Lower leg skin (tissue), 4 donors: Measurements from ENCODE around the gene BICDL2. TPM values are rescaled to one million over a fixed set of nuclear protein-coding genes. Genes with fewer than 3 reads are reported as not detected.
"Not testable (repeated sequence)": the region's sequence is repeated elsewhere in the genome, so short reads cannot be mapped to it uniquely, and the experiment has no call there.

Experiments
- DNase-seq, 2 donors: peaks; one replicate each; pipeline ENCODE4 v3.0.0-alpha.2; 2019; ENCODE audit warnings: low spot score in 2 of 2
- H3K4me3 ChIP-seq: fragments of 200-600 bp; sonication (generic); 2 replicates; pipeline ENCODE4 v1.5.1; 2017; ENCODE audit warnings: mild to moderate bottlenecking, low read depth; ENCODE audit not compliant: poor library complexity, severe bottlenecking
- POLR2A ChIP-seq, 2 donors: fragments of 450-650 bp; IDR thresholded peaks; one replicate each; pipeline ENCODE4 v1.6.1; 2016 to 2017; ENCODE audit warnings: antibody characterized with exemption in 2 of 2, mild to moderate bottlenecking in 1 of 2, moderate library complexity in 1 of 2
- whole genome bisulfite sequencing, 2 donors: methylation state at CpG; one replicate each; pipeline ENCODE4 v1.1.5; 2018; 5-methylcytosine and 5-hydroxymethylcytosine counted together
- intact Hi-C: fragments of 100-400 bp; cut with DNase I; formaldehyde crosslinking; loops from one replicate; pipeline ENCODE4 v1.15.0; 2023; ENCODE audit warnings: low total_unique reads
- total RNA-seq, 4 donors: library from RNA; depleted of rRNA; stranded (reverse); fragments of >200 nt; gene quantifications; one replicate each; pipeline ENCODE4 v1.1.0, GENCODE V29; 2016
- TF ChIP-seq, protein P1 (sequence below), 3 donors: fragments of 450-650 bp; IDR thresholded peaks; one replicate each; pipeline ENCODE4 v1.5.1; 2016; ENCODE audit warnings: antibody characterized with exemption in 3 of 3, mild to moderate bottlenecking in 3 of 3, moderate library complexity in 2 of 3

Gene BICDL2
- total RNA-seq, 4 donors from 2014 or later = 87.2 to 115 (median 106) TPM

- DNase-seq = no peak
- intact Hi-C loops = no loop called here
- no peak overlapping the region for H3K4me3 ChIP-seq
- no peak for TF ChIP-seq POLR2A (IDR thresholded peaks at IDR 0.05)
- TF ChIP-seq, protein P1, sequence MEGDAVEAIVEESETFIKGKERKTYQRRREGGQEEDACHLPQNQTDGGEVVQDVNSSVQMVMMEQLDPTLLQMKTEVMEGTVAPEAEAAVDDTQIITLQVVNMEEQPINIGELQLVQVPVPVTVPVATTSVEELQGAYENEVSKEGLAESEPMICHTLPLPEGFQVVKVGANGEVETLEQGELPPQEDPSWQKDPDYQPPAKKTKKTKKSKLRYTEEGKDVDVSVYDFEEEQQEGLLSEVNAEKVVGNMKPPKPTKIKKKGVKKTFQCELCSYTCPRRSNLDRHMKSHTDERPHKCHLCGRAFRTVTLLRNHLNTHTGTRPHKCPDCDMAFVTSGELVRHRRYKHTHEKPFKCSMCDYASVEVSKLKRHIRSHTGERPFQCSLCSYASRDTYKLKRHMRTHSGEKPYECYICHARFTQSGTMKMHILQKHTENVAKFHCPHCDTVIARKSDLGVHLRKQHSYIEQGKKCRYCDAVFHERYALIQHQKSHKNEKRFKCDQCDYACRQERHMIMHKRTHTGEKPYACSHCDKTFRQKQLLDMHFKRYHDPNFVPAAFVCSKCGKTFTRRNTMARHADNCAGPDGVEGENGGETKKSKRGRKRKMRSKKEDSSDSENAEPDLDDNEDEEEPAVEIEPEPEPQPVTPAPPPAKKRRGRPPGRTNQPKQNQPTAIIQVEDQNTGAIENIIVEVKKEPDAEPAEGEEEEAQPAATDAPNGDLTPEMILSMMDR (IDR thresholded peaks at IDR 0.05) = no peak
- 85 to 89% methylated on average over 7 of the region's 7 CpGs for WGBS, 2 donors
Observed at GRCh38 chr16:3071655-3072054, 34.9 kb upstream of the BICDL2 start.

DNA sequence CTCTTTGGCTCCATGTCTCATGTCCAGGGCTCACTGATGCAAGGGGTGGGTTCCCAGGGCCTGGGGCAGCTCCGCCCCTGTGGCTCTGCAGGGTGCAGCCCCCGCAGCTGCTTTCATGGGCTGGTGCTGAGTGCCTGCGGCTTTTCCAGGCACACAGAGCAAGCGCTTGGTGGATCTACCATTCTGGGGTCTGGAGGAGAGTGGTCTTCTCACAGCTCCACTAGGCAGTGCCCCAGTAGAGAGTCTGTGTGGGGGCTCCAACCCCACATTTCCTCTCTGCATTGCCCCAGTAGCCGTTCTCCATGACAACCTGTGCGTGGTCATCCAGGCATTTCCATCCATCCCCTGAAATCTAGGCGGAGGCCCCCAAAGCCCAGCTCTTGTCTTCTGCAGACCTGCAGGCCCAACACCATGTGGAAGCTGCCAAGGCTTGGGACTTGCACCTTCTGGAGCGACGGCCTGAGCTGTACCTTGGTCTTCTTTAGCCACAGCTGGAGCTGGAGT, 33.9 kb upstream of the BICDL2 start:
- intact Hi-C loops = no loop called here
- no peak for DNase-seq
- no peak overlapping the region for H3K4me3 ChIP-seq
- 85 to 89% methylated on average over 9 of the region's 9 CpGs for WGBS, 2 donors
- TF ChIP-seq, protein P1 (IDR thresholded peaks at IDR 0.05) = no peak
- TF ChIP-seq POLR2A (IDR thresholded peaks at IDR 0.05) = no peak

DNA sequence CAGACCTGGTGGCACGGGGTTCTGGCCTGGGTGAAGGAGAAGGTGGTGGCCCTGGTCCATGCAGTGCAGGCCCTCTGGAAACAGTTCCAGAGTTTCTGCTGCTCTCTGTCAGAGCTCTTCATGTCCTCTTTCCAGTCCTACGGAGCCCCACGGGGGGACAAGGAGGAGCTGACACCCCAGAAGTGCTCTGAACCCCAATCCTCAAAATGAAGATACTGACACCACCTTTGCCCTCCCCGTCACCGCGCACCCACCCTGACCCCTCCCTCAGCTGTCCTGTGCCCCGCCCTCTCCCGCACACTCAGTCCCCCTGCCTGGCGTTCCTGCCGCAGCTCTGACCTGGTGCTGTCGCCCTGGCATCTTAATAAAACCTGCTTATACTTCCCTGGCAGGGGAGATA, 32.4 kb upstream of the BICDL2 start:
- DNase-seq, H3K4me3 ChIP-seq, intact Hi-C loops: not testable (repeated sequence)
- 89 to 90% methylated on average over 10 of the region's 11 CpGs for WGBS, 2 donors

GRCh38 chr16:3068487-3068886, 31.7 kb upstream of the BICDL2 start:
- no peak for TF ChIP-seq POLR2A (IDR thresholded peaks at IDR 0.05)
- TF ChIP-seq, protein P1 (IDR thresholded peaks at IDR 0.05) = no peak
- H3K4me3 ChIP-seq = no peak overlapping the region
- DNase-seq = no peak
- 49 to 77% methylated on average over 4 of the region's 4 CpGs for WGBS, 2 donors
- intact Hi-C loops = no loop called here

- no peak for DNase-seq
- TF ChIP-seq, protein P1 (IDR thresholded peaks at IDR 0.05) = no peak
- no peak for TF ChIP-seq POLR2A (IDR thresholded peaks at IDR 0.05)
- intact Hi-C loops = no loop called here
- WGBS, 2 donors = 86 to 94% methylated on average over 7 of the region's 7 CpGs
- no peak overlapping the region for H3K4me3 ChIP-seq
Observed at GRCh38 chr16:3066440-3066748, 29.6 kb upstream of the BICDL2 start.

- 49 to 62% methylated on average over 21 to 26 of the region's 26 CpGs for WGBS, 2 donors
- DNase-seq = no peak
- intact Hi-C loops = no loop called here
- TF ChIP-seq, protein P1 (IDR thresholded peaks at IDR 0.05) = no peak
- TF ChIP-seq POLR2A (IDR thresholded peaks at IDR 0.05) = no peak
- H3K4me3 ChIP-seq = no peak overlapping the region
Observed at GRCh38 chr16:3065742-3066439, 29.1 kb upstream of the BICDL2 start.
